CD4-positive, alpha-beta T cell treated with Interleukin-4 for 1 hour (primary cell): Measurements from ENCODE around the gene MDH2.
"Not testable (repeated sequence)": the region's sequence is repeated elsewhere in the genome, so short reads cannot be mapped to it uniquely, and the experiment has no call there.

Experiments used
- DNase-seq, 2 donors: peaks; one replicate each; pipeline ENCODE4 v3.0.0-alpha.2; 2020 to 2022

Gene MDH2

GRCh38 chr7:76048668-76048988, 722 bp downstream of the MDH2 start:
- DNase-seq = peak in 1 of 2 donors; percentile 13

DNA sequence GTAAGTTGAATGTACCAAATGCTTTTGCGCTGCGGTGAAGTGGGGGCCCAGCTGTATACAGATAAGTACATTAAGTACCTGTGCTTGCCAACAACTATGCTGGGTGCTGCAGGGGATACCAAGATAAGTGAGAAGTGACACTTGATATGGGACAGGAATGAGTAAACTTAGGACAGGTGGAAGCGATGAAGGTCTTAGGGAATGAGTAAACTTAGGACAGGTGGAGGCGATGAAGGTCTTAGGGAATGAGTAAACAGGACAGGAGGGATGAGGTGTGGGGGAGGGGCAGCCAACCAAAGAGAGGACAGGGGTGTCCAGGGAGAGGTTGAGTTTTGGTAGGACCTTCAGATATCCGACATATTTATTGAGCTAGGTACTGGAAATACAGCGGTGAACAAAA, 1.4 kb downstream of the MDH2 start:
- no peak for DNase-seq

GRCh38 chr7:76050545-76050944, 2.6 kb downstream of the MDH2 start:
- no peak for DNase-seq

DNA sequence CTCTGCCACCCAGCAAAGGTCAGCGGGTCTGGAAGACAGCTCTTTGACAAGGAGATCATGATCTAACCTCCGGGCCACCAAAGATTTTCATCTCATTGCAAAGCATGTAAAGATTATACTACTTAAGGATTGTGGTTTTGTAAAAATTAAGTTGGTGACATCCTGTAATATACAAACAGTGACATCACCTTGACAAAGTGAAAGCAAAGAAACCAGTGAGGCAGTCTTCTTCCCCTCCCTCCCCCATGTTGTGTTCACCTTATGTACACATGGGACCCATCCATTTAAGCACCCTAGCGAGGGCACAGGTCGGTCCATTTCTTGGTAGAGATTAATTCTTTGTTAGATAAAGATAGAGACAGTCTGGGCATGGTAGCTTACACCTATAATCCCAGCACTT, 3.9 kb downstream of the MDH2 start:
- peak in 1 of 2 donors; percentile 54 for DNase-seq

DNA sequence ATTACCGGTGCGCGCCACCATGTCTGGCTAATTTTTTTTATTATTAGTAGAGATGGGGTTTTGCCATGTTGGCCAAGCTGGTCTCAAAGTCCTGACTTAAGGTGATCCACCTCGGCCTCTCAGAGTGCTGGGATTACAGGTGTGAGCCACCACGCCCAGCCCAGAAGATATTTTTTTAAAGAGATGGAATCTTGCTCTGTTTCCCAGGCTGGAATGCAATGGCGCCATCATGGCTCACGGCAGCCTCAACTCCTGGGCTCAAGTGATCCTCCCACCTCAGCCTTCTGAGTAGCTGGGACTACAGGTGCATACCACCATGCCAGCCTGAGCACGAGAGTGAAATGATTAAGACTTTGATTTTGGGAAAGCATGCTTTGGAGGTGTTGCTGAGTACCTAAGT, 4.8 kb downstream of the MDH2 start:
- DNase-seq = not testable (repeated sequence)

GRCh38 chr7:76053461-76053860, 5.6 kb downstream of the MDH2 start:
- no peak for DNase-seq

GRCh38 chr7:76054123-76055120, 6.5 kb downstream of the MDH2 start:
- no peak for DNase-seq

DNA sequence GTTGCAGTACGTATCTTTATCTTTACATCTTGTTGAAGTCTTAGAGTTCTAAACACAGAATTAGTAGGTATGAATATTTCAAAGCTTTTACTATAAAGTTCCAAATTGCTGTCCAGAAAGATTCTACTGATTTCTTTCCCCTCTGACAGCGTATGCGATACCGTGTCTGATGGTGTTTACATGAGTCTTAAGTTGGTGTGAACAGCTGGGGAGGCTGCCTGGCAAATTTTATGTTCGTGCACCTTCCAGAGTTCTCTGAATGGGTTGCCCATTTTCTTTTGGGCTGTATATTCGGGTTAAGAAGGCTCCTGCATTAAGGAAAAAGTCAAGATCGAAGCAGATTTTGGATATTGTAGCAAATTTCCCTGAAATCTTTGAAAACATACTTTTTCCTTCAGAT, 8.3 kb downstream of the MDH2 start:
- DNase-seq = no peak

- DNase-seq = no peak
Observed at GRCh38 chr7:76057103-76057812, 9.4 kb downstream of the MDH2 start.

GRCh38 chr7:76057813-76058145, 9.9 kb downstream of the MDH2 start:
- DNase-seq = no peak

DNA sequence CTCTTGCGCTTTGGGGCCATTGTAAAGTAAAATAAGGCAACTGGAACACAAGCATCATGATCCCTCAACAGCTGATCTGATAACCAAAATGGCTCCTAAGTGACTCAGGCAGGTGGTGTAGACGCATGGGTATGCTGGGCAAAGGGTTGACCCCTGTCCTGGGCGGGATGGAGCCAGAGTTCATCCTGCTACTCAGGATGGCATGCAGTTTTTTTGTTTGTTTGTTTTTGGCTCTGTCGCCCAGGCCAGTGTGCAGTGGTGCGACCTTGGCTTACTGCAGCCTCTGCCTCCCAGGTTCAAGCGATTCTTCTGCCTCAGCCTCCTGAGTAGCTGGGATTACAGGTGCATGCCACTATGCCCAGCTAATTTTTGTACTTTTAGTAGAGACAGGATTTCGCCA, 10.8 kb downstream of the MDH2 start:
- not testable (repeated sequence) for DNase-seq

GRCh38 chr7:76060842-76061241, 12.9 kb downstream of the MDH2 start:
- DNase-seq = no peak

DNA sequence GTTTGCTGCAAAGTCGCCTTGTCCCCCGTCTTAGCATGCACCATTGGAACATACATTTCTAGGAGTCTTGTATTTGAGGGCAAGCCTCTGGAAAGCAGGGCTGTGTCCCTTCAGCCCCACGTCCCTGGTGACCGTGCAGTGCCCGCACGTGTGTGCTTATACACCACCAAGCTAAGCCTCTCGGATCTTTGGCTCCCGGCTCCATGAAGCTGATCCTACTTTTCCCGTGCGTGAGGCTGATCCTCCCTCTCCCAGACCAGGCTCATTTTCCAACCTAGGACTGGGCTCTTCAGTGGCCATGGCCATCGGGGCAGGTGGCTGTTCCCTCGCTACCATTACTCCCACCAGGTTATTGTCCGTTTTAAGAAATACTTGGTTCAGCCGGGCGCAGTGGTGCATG, 14.3 kb downstream of the MDH2 start:
- DNase-seq = no peak

- no peak for DNase-seq
Observed at GRCh38 chr7:76063114-76063513, 15.2 kb downstream of the MDH2 start.

- DNase-seq = no peak
Observed at GRCh38 chr7:76063525-76063924, 15.6 kb downstream of the MDH2 start.

DNA sequence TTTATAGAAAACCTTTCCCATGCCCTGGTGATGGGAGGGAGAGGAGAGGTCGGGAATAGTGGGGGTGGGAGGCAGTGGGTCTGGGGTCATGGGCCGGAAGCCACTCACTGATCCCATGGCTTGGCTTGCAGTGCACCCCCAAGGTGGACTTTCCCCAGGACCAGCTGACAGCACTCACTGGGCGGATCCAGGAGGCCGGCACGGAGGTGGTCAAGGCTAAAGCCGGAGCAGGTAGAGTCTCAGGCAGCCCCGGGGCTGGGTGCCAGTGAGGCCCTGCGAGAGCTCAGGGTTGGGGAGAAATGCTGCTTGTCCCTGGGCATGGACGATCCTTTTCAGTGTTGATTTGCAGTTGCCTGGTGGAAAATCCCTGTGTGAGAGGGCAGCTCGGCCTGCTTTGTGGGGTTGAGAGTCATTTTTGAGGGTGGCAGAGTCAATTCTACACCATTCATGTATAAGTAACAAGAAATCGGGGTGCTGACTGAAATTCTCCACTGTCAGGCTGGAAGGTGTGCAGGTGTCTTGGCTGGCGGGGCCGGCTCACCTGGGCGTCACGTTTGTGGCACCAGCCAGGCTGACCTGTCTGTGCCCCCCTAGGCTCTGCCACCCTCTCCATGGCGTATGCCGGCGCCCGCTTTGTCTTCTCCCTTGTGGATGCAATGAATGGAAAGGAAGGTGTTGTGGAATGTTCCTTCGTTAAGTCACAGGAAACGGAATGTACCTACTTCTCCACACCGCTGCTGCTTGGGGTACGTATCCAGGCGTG, 16.5 kb downstream of the MDH2 start:
- no peak for DNase-seq

- no peak for DNase-seq
Observed at GRCh38 chr7:76065016-76065612, 17.2 kb downstream of the MDH2 start.

- no peak for DNase-seq
Observed at GRCh38 chr7:76066716-76067503, 19.0 kb downstream of the MDH2 start.

DNA sequence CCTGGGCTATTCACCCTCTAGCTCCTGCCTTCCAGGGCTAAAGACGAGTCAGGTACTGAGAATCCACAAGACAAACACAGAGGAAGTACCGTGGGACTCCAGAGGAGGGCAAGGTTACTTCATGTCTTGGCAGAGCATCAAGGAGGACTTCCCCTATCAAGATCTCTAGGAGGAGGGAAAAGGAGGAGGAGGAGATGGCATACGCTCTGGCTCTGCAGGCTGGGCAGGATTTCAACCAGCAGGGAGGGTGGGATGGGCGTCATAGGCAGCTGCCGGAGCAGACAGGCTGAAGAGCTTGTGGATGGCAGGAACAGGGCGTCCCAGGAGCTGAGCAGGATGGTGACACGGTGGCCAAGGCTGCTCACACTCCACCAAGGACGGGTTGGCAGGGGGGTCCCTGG, 21.3 kb downstream of the MDH2 start:
- no peak for DNase-seq

DNA sequence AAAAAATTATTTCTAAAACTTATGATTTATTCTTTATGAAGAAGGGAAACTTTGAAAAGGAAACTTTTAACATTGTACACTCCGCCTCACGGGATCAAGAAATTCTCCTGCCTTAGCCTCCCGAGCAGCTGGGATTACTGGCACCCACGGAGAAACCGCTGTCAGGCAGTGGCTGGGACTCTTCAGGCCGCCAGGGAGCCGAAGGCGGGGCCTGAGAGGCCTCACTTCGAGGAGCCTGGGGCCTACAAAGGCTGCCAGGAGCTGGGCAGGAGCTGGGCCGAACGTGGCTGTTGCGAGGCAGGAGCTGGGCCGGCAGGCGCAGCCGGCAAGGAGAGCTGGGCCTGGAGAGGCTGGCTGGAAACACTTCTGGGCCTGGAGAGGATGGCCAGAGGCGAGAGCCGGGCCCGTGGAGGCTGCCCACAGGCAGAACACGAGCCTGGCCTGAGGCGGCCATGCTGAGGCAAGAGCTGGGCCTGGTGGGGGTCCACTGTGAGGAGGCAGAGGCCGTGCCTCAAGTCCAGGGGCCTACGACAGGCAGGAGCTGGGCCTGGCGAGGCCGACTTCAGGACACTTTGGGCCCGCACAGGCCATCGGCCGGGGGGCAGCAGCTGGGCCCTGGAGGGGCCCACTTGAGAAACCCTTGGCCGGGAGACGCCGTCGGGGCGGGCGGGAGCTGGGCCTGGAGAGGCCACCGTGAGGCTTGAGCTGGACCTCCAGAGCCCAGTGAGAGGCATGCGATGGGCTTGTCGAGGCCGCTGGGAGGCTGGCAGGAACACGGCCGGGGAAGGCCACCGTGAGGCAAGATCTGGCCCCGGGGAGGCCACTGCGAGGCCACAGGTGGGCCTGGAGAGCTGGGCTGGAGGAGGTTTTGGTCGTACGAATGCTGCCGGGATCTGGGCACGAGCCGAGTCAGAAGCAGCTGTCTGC, 23.7 kb downstream of the MDH2 start:
- DNase-seq = no peak
